ENCODE data around the gene BTBD7. TPM values are rescaled to one million over a fixed set of nuclear protein-coding genes. Genes with fewer than 3 reads are reported as not detected.

BTBD7 gene
- total RNA-seq = 6.7 and 6.8 TPM in 2 replicates

DNA sequence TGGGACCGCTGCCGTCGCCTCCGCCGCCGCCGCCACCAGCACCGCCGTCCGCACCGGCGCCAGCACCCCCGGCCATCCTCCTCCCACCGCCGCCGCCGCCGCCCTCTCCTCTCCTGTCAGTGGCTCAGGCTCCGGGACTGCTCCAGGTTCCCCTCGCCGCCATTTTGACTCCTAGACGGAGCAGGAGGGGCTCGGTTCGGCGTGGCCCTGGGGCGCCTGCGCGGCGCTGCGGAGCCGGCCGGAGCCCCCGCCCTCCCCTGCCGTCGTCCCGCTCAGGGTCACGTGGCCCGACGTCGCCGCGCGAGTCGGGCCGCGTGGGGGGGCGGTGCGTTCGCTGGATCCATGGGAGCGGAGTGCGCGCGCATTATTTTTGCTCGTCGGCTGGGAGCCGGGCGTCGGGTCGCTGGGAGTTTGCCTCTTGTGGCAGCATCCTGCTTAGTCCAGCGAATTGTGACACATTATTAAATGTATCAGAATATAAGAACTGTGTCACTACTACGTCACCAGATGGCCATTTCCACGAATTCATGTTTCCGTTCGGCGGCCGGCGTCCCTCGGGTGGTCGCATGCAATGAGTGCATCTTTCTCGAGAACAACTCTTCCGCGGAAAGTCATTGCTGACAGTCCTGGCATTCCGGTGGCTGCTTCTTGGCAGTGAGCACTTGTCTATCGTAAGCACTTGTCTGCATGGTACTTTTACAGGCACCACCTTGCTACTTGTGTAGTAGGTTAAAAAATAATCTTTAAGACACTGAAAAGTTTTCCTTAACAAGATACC is at the start of gene BTBD7:
Gene BTBD7, minus strand, starts transcription at position 184 of the 778 bp plus-strand sequence. CDS start 36,985 bp downstream, outside the sequence.

DNA sequence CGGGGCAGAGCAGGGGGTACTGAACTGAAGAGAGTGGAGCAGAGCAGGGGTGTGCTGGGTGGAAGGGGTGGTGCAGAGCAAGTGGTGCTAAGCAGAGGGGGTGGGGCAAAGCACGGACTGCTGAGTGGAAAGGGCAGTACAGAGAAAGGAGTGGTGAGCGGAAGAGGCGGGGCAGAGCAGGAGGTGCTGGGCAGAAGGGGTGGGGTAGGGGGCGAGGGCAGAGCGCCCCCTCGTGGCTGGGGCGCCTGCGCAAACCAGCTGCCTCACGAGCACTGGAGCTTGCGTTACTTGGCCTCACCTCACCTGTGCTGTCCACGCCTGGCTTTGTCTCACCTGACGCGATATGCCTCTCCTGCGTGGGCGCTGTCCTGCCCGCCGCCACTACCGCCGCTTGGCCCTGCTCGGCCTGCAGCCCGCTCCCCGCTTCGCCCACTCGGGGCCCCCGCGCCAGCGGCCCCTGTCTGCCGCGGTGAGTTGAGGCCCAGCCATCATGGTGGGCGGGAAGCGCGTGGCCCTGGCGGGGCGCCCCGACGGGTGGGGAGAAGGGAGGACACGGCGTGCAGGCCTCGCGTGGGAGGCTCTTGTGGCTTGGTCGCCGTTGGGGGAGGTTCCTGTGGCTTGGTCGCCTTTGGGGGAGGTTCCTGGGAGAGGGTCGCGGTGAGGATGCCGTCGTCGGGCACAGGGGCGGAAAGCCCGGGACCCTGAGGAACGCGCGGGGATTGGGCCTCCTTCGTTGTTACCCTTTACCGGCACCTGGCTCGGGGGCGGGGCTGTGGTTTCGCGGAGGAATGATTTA is 14.3 kb upstream of the BTBD7 start, which contains the start of gene COX8C:
Gene COX8C, plus strand, starts transcription at position 257 of the 796 bp plus-strand sequence. Its CDS starts 87 bp downstream, at position 344.

DNA sequence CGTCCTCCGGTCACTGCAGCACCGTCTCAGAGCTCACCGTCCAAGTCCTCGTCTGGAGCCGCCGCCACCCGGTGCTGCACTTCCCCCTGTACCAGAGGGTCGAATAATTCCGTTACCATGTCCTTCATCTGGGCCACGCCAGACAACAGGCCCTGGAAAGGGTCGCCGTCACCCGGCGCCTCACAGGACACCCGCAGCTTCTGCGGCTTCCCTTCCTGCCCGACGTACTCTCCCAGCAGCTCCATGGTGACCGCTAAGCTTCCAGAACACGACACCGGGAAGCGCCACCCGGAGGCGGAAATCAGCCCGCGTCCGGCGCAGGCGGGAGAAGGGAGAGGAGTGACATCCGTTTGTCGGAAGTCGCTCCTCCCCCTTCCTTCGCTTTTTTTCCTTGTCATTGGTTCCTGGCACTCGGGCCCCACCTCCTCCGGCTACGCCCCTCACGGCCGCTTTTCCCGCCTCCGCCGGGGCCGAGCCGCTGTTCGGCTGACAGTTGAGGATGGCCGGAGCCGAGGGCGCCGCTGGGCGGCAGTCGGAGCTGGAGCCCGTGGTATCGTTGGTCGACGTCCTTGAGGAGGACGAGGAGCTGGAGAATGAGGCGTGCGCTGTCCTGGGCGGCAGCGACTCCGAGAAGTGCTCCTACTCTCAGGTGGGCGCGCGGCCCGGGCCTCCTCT is 125.9 kb downstream of the BTBD7 start, which contains the start of the genes GON7 and UBR7:
Gene GON7, minus strand, starts transcription at position 273 of the 675 bp plus-strand sequence. Its CDS starts 28 bp downstream, at position 245.
Gene UBR7, plus strand, starts transcription at position 464 of the 675 bp plus-strand sequence. Its CDS starts 36 bp downstream, at position 500.

Other genes with a start within 250 kb of the BTBD7 start
- gene ITPK1, start 217.1 kb downstream of the BTBD7 start, total RNA-seq = 10.8 and 14.3 TPM in 2 replicates
- gene MOAP1, start 148.1 kb downstream of the BTBD7 start, total RNA-seq = 7.4 and 8.0 TPM in 2 replicates
- gene LYSET, start 147.7 kb downstream of the BTBD7 start, total RNA-seq = 5.5 and 5.7 TPM in 2 replicates
- gene GON7, start 126.0 kb downstream of the BTBD7 start, total RNA-seq = 9.7 and 15.6 TPM in 2 replicates
- 26.9 and 28.4 TPM in 2 replicates for gene UBR7, start 125.8 kb downstream of the BTBD7 start, total RNA-seq
- not detected in 2 replicates for gene COX8C, start 14.1 kb upstream of the BTBD7 start, total RNA-seq
- not detected in 2 replicates for gene UNC79, start 97.9 kb upstream of the BTBD7 start, total RNA-seq